ENCODE data around the gene KCMF1. TPM values are rescaled to one million over a fixed set of nuclear protein-coding genes. Genes with fewer than 3 reads are reported as not detected.
A peak's percentile ranks its signal among the peaks of the same experiment; 100 is the strongest.

The KCMF1 gene
- total and polyA plus RNA-seq, 2 of the 13 experiments (the other 11 are each of a cell fraction or from before 2014, with no cell fraction given), result 62.1 to 116 TPM

DNA sequence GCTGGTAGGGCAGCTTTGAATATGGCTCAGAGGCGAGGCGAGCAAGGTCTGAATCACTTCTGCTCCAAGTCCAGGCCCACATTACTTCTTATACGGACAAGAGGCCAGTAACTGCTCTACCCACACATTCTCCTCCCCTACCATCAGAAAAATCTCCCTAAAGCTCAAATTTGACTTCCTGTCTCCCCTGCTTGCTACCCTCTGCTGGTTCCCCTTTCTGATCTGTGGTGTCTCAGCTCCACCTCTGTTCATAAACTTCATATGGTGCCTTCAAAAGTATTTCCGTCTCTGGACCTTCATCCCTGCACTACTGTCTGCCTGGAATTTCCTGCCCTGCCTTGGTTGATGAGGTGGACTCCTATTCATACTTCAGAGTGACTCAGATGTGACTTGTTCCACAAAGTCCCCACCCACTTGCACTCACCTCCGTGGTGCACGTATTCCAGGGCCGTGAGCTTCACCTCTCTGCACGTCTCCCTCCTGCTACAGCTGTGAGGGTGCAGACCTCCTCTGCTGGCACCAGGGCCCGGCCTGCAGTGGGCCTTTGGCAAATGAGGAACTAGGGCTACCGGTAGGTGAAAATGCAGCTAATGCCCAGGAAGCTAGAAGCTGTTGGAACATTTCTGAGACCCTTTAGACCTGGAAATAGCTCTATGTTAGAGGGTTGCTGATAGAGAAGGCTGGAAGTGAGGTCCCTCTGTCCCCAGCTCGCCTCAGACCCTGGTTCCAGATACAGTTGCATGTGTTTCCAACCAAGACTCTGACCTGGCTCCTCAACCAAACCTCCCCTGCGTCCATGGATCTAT, 24.6 kb upstream of the KCMF1 start (continued):
- no peak for TF ChIP-seq RBM39 (IDR thresholded peaks at IDR 0.05; ENCODE audit: low read depth, low read length, poor library complexity, severe bottlenecking)
- no peak for TF ChIP-seq RARG (CRISPR knock-in tag; IDR thresholded peaks at IDR 0.05; ENCODE audit: low read depth)
- TF ChIP-seq ZNF264 (CRISPR knock-in tag; IDR thresholded peaks at IDR 0.05), result peak; percentile 79
- TF ChIP-seq, protein P1, sequence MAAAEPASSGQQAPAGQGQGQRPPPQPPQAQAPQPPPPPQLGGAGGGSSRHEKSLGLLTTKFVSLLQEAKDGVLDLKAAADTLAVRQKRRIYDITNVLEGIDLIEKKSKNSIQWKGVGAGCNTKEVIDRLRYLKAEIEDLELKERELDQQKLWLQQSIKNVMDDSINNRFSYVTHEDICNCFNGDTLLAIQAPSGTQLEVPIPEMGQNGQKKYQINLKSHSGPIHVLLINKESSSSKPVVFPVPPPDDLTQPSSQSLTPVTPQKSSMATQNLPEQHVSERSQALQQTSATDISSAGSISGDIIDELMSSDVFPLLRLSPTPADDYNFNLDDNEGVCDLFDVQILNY (CRISPR knock-in tag; conservative IDR thresholded peaks at IDR 0.05), result no peak
- 0 out of 2 replicates have a peak, but pooled peaks have one; percentile 38 for TF ChIP-seq ZNF260 (CRISPR knock-in tag; IDR thresholded peaks at IDR 0.05; ENCODE audit: borderline replicate concordance, low read depth)
- TF ChIP-seq BHLHE40 (IDR thresholded peaks at IDR 0.05; ENCODE audit: low read length), result peak; percentile 69
- no peak for TF ChIP-seq TBP (CRISPR knock-in tag; IDR thresholded peaks at IDR 0.05)
- TF ChIP-seq ZIK1 (CRISPR knock-in tag; IDR thresholded peaks at IDR 0.05; ENCODE audit: borderline replicate concordance, low read depth), result no peak
- TF ChIP-seq, protein P2, sequence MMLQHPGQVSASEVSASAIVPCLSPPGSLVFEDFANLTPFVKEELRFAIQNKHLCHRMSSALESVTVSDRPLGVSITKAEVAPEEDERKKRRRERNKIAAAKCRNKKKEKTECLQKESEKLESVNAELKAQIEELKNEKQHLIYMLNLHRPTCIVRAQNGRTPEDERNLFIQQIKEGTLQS (CRISPR knock-in tag; IDR thresholded peaks at IDR 0.05), result no peak; the same call in 1 of the 2 replicates
- peak; percentile 82; the same call in 1 of the 2 replicates for TF ChIP-seq RXRA (CRISPR knock-in tag; IDR thresholded peaks at IDR 0.05)
- TF ChIP-seq JARID2 (CRISPR knock-in tag; IDR thresholded peaks at IDR 0.05; ENCODE audit: insufficient replicate concordance), result no peak
- TF ChIP-seq, protein P3, sequence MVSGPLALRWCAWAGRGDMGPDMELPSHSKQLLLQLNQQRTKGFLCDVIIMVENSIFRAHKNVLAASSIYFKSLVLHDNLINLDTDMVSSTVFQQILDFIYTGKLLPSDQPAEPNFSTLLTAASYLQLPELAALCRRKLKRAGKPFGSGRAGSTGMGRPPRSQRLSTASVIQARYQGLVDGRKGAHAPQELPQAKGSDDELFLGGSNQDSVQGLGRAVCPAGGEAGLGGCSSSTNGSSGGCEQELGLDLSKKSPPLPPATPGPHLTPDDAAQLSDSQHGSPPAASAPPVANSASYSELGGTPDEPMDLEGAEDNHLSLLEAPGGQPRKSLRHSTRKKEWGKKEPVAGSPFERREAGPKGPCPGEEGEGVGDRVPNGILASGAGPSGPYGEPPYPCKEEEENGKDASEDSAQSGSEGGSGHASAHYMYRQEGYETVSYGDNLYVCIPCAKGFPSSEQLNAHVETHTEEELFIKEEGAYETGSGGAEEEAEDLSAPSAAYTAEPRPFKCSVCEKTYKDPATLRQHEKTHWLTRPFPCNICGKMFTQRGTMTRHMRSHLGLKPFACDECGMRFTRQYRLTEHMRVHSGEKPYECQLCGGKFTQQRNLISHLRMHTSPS (CRISPR knock-in tag; IDR thresholded peaks at IDR 0.05; ENCODE audit: low read depth), result peak; percentile 82; the same call in 1 of the 2 replicates
- TF ChIP-seq POLR2AphosphoS2 (IDR thresholded peaks at IDR 0.05; ENCODE audit: low read depth, low read length), result no peak
- 0 out of 2 replicates have a peak, but pooled peaks have one; percentile 19 for TF ChIP-seq ETV6 (CRISPR knock-in tag; conservative IDR thresholded peaks at IDR 0.05)
- TF ChIP-seq RFXANK (CRISPR knock-in tag; IDR thresholded peaks at IDR 0.05), result no peak
- no peak for TF ChIP-seq CBFB (CRISPR knock-in tag; IDR thresholded peaks at IDR 0.05)
- no peak; the same call in 1 of the 2 replicates for TF ChIP-seq ZNF446 (CRISPR knock-in tag; IDR thresholded peaks at IDR 0.05)
- TF ChIP-seq, protein P4, sequence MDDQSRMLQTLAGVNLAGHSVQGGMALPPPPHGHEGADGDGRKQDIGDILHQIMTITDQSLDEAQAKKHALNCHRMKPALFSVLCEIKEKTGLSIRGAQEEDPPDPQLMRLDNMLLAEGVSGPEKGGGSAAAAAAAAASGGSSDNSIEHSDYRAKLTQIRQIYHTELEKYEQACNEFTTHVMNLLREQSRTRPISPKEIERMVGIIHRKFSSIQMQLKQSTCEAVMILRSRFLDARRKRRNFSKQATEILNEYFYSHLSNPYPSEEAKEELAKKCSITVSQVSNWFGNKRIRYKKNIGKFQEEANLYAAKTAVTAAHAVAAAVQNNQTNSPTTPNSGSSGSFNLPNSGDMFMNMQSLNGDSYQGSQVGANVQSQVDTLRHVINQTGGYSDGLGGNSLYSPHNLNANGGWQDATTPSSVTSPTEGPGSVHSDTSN (CRISPR knock-in tag; IDR thresholded peaks at IDR 0.05; ENCODE audit: borderline replicate concordance), result no peak
- no peak for TF ChIP-seq CEBPB (IDR thresholded peaks at IDR 0.05; ENCODE audit: borderline replicate concordance, low read depth, low read length)
- TF ChIP-seq, protein P5, sequence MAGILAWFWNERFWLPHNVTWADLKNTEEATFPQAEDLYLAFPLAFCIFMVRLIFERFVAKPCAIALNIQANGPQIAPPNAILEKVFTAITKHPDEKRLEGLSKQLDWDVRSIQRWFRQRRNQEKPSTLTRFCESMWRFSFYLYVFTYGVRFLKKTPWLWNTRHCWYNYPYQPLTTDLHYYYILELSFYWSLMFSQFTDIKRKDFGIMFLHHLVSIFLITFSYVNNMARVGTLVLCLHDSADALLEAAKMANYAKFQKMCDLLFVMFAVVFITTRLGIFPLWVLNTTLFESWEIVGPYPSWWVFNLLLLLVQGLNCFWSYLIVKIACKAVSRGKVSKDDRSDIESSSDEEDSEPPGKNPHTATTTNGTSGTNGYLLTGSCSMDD (CRISPR knock-in tag; IDR thresholded peaks at IDR 0.05), result no peak
- no peak for TF ChIP-seq MTA3 (CRISPR knock-in tag; IDR thresholded peaks at IDR 0.05)
- TF ChIP-seq, protein P6, sequence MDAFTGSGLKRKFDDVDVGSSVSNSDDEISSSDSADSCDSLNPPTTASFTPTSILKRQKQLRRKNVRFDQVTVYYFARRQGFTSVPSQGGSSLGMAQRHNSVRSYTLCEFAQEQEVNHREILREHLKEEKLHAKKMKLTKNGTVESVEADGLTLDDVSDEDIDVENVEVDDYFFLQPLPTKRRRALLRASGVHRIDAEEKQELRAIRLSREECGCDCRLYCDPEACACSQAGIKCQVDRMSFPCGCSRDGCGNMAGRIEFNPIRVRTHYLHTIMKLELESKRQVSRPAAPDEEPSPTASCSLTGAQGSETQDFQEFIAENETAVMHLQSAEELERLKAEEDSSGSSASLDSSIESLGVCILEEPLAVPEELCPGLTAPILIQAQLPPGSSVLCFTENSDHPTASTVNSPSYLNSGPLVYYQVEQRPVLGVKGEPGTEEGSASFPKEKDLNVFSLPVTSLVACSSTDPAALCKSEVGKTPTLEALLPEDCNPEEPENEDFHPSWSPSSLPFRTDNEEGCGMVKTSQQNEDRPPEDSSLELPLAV (CRISPR knock-in tag; conservative IDR thresholded peaks at IDR 0.05; ENCODE audit: low read depth), result no peak
- no peak for TF ChIP-seq NR2C2 (CRISPR knock-in tag; IDR thresholded peaks at IDR 0.05; ENCODE audit: borderline replicate concordance)
